A673 (cell line): ENCODE results near the gene ZNF500.

Experiments
- EZH2 ChIP-seq: fragments of 200-600 bp; sonication (generic); IDR thresholded peaks from 2 replicates; pipeline ENCODE4 v1.6.1; 2017; ENCODE audit warnings: borderline replicate concordance, low read depth, mild to moderate bottlenecking, mixed read lengths, antibody characterized with exemption, low read length; ENCODE audit not compliant: poor library complexity, severe bottlenecking
- TF ChIP-seq, protein P1 (sequence below): fragments of 300-800, 200-600 bp; sonication (generic); conservative IDR thresholded peaks from 2 replicates; pipeline ENCODE4 v1.5.1; 2017; ENCODE audit warnings: low read depth, mild to moderate bottlenecking, antibody characterized with exemption, low read length, moderate library complexity, mixed read lengths

DNA sequence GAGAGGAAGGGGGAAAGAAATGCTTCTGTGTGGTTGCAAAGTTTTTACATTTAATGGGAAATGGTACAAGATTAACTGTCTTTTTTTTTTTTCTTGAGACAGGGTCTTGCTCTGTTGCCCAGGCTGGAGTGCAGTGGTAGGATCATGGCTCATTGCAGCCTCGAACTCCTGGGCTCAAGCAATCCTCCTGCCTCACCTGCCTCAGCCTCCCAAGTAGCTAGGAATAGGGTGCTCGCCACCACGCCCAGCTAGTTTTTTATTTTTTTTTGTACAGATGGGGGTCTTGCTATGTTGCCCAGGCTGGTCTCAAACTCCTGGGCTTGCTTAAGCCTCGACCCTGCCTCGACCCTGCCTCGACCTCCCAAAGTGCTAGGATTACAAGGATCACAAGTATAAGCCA is 39.3 kb upstream of the ZNF500 start:
- TF ChIP-seq, protein P1, sequence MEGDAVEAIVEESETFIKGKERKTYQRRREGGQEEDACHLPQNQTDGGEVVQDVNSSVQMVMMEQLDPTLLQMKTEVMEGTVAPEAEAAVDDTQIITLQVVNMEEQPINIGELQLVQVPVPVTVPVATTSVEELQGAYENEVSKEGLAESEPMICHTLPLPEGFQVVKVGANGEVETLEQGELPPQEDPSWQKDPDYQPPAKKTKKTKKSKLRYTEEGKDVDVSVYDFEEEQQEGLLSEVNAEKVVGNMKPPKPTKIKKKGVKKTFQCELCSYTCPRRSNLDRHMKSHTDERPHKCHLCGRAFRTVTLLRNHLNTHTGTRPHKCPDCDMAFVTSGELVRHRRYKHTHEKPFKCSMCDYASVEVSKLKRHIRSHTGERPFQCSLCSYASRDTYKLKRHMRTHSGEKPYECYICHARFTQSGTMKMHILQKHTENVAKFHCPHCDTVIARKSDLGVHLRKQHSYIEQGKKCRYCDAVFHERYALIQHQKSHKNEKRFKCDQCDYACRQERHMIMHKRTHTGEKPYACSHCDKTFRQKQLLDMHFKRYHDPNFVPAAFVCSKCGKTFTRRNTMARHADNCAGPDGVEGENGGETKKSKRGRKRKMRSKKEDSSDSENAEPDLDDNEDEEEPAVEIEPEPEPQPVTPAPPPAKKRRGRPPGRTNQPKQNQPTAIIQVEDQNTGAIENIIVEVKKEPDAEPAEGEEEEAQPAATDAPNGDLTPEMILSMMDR, result no peak
- no peak for TF ChIP-seq EZH2
